ENCODE results near the gene SCGB2A2.

DNA sequence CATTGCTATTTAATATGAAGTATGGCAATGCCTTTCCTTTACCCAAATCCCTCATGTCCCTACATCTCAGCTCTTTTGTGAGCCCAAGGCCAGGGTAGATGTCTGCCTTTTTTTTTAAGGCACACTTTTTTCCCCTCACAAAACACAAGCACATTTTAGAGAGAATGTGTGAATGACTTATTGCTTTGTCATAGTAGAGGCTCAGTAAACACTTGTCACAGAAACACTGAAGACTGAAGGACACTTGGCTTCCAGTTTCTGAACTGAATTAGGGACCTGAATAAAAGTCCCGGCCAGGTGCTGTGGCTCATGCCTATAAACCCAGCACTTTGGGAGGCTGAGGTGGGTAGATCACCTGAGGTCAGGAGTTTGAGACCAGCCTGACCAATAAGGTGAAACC lies 2.9 kb upstream of the SCGB2A2 start:
- no peak for TF ChIP-seq YY1 (tag by site-specific recombination; IDR thresholded peaks at IDR 0.05)
- TF ChIP-seq MYNN (tag by site-specific recombination; IDR thresholded peaks at IDR 0.05; ENCODE audit: borderline replicate concordance): no peak
- no peak for TF ChIP-seq TRIM28 (IDR thresholded peaks at IDR 0.05; ENCODE audit: borderline replicate concordance, low read length)
- TF ChIP-seq ZBTB7A (tag by site-specific recombination; IDR thresholded peaks at IDR 0.05; ENCODE audit: low read depth): no peak
- TF ChIP-seq, protein P1, sequence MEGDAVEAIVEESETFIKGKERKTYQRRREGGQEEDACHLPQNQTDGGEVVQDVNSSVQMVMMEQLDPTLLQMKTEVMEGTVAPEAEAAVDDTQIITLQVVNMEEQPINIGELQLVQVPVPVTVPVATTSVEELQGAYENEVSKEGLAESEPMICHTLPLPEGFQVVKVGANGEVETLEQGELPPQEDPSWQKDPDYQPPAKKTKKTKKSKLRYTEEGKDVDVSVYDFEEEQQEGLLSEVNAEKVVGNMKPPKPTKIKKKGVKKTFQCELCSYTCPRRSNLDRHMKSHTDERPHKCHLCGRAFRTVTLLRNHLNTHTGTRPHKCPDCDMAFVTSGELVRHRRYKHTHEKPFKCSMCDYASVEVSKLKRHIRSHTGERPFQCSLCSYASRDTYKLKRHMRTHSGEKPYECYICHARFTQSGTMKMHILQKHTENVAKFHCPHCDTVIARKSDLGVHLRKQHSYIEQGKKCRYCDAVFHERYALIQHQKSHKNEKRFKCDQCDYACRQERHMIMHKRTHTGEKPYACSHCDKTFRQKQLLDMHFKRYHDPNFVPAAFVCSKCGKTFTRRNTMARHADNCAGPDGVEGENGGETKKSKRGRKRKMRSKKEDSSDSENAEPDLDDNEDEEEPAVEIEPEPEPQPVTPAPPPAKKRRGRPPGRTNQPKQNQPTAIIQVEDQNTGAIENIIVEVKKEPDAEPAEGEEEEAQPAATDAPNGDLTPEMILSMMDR (tag by site-specific recombination; IDR thresholded peaks at IDR 0.05): no peak
